ENCODE data around the gene HOXB6. TPM values are rescaled to one million over a fixed set of nuclear protein-coding genes. Genes with fewer than 3 reads are reported as not detected.
A peak's percentile ranks its signal among the peaks of the same experiment; 100 is the strongest.

Gene HOXB6
- 1 to 10 TPM in 2 of 4 donors, under 1 TPM in 2; 0.54 to 4.2 (median 1.3) TPM for total RNA-seq

DNA sequence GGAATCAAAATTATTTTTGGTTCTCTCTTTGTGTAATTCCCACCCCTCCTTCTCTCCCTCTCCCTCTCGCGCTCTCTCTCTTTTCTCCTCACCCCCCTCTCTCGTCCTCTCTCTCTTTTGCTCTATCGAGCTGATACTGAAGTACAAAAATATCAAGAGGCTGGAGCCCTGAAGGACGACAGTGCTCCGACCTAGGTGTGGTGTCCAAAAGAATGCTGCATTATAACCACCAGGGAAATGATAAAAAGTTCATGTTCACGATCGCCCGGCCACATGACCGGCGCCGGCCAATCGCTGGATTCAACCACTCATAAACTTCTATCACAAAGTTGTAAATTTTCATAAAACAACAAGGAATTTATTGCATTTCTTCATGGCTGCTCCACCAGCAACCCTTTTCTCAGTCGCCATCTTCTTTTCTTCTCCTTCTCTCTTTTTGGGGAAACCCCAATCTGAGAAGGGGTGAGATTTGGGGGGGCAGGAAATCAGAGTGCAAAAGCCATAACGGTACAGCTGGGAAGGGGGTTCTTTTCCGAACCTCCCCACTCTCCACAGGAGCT, at the start of gene HOXB6:
TSS of gene HOXB6 (minus strand) at position 217 of the 560 bp plus-strand sequence. CDS start 6,836 bp downstream, outside the sequence.
- Histone ChIP-seq H3K4me1 (peaks cover 0 to 8% of the 10 kb centered on the region in 2 donors), H3K9me3 (no peaks in the 10 kb centered on the region), H3K4me3 (replicated peaks in 1 of 3) (no peak within 1 kb of the TSS), H3K27me3 (peaks cover 64% of the 10 kb centered on the region), H3K36me3 (no peaks in the 10 kb centered on the region), H3K27ac (no peak within 1 kb of the TSS)
- TF ChIP-seq, protein P1, sequence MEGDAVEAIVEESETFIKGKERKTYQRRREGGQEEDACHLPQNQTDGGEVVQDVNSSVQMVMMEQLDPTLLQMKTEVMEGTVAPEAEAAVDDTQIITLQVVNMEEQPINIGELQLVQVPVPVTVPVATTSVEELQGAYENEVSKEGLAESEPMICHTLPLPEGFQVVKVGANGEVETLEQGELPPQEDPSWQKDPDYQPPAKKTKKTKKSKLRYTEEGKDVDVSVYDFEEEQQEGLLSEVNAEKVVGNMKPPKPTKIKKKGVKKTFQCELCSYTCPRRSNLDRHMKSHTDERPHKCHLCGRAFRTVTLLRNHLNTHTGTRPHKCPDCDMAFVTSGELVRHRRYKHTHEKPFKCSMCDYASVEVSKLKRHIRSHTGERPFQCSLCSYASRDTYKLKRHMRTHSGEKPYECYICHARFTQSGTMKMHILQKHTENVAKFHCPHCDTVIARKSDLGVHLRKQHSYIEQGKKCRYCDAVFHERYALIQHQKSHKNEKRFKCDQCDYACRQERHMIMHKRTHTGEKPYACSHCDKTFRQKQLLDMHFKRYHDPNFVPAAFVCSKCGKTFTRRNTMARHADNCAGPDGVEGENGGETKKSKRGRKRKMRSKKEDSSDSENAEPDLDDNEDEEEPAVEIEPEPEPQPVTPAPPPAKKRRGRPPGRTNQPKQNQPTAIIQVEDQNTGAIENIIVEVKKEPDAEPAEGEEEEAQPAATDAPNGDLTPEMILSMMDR (IDR thresholded peaks at IDR 0.05), result no peak
- no peak for TF ChIP-seq POLR2A (IDR thresholded peaks at IDR 0.05)
- DNase-seq, result no peak
- 13 to 20% methylated on average over 16 of the region's 16 CpGs for WGBS, 2 donors
- intact Hi-C loops (cut with DNase I), result no loop called here

DNA sequence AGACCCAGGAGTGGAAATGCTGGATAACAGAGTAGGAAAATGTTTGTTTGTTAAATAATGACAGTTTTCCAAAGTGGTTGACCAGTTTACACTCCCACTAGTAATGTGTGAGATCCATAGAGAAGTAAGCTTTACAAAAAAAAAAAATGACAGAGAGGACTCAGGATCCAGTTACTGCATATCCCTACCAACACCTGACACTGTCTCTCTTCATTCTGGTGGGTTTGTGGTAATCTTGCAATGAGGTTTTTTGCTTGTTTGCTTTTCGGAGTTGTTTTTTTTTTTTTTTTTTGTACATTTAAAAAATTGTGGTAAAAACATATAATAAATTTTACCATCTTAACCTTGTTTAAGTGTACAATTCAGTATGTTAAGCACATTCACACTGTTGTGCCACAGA, 45.0 kb upstream of the HOXB6 start:
- Histone ChIP-seq H3K9me3 (no peaks in the 10 kb centered on the region), H3K4me1 (peaks cover 0 to 9% of the 10 kb centered on the region in 2 donors), H3K27me3 (peaks cover 7% of the 10 kb centered on the region), H3K27ac (no peak overlapping the region), H3K36me3 (no peaks in the 10 kb centered on the region), H3K4me3 (replicated peaks in 1 of 3) (no peak overlapping the region)
- DNase-seq, result no peak
- intact Hi-C loops (cut with DNase I), result no loop called here
- WGBS, 2 donors, result 85 to 86% methylated on average over 1 of the region's 1 CpG
- TF ChIP-seq POLR2A (IDR thresholded peaks at IDR 0.05), result no peak
- TF ChIP-seq, protein P1 (IDR thresholded peaks at IDR 0.05), result no peak

DNA sequence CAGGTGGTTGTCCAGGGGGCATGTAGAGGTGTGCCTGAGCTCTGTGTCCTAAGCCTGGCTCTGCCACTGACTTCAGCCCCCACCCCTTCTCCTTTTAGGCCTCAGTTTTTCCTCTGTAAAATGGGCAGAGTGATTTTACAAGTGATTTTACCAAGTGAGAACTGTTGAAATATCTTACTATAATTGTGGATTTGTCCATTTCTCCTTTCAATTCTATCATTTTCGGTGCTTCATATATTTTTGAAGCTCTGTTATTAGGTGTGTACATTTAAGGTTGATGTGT, 43.1 kb upstream of the HOXB6 start:
- Histone ChIP-seq H3K27me3 (peaks cover 7% of the 10 kb centered on the region), H3K4me1 (peaks cover 0 to 9% of the 10 kb centered on the region in 2 donors), H3K4me3 (replicated peaks in 1 of 3) (no peak overlapping the region), H3K36me3 (no peaks in the 10 kb centered on the region), H3K9me3 (no peaks in the 10 kb centered on the region), H3K27ac (no peak overlapping the region)
- intact Hi-C loops (cut with DNase I), result no loop called here
- DNase-seq, result no peak
- 52 to 62% methylated on average over 1 of the region's 1 CpG for WGBS, 2 donors
- TF ChIP-seq POLR2A (IDR thresholded peaks at IDR 0.05), result no peak
- TF ChIP-seq, protein P1 (IDR thresholded peaks at IDR 0.05), result no peak

DNA sequence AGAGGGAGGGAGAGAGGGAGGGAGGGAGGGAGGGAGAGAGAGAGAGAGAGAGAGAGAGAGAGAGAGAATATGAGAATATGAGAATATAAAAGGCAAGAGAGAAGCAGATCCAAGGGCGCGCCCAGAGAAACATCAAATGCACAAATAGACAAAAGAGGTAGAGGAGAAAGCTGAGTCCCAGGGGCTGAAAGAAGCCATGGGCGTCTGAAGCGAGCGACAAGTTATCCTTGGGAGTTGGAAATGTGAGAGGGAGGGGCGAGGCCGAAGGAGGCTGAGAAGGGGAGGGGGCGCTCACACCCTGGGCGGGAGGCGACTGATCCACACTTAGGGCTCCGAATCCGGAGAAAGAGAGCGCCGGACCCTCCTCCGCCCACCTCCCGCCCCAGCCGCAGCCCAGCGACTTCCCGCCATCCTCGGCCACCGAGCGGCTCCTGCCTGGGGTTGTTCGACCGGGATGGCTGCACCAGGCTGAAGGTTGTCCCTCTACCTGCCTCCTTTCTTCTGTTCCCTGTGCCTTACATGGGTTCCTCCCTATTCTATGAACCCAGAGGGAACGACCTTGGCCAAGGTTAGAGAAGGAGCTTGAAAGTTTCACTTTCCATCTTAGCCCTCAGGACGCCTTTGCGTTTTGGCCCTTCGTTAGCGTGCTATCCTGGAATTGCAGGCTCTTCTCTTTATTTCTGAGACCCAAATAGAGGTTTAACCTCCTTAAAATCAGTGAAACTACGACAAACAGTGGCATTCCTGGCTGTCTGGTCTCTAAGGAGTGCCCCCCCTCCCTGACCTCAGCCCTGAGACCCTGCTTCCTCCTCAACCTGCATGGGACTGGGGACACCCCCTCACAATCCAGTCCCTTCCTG, 42.5 kb upstream of the HOXB6 start:
- Histone ChIP-seq H3K4me3 (replicated peaks in 1 of 3) (peak overlapping the region in 2 of 3 donors; percentile 12 to 25), H3K9me3 (no peaks in the 10 kb centered on the region), H3K27me3 (peaks cover 8% of the 10 kb centered on the region), H3K4me1 (peaks cover 0 to 9% of the 10 kb centered on the region in 2 donors), H3K36me3 (no peaks in the 10 kb centered on the region), H3K27ac (no peak overlapping the region)
- no peak for DNase-seq
- intact Hi-C loops (cut with DNase I), result no loop called here
- TF ChIP-seq, protein P1 (IDR thresholded peaks at IDR 0.05), result no peak
- 3 to 7% methylated on average over 17 to 29 of the region's 30 CpGs for WGBS, 2 donors

All from thyroid gland (tissue), 4 donors.